ENCODE measurements around the gene TMEM178B. TPM values are rescaled to one million over a fixed set of nuclear protein-coding genes. Genes with fewer than 3 reads are reported as not detected.
"Not testable (repeated sequence)": the region's sequence is repeated elsewhere in the genome, so short reads cannot be mapped to it uniquely, and the experiment has no call there.

TMEM178B gene
- total RNA-seq, 2 experiments from 2014 or later: not detected

GRCh38 chr7:141402277-141402996 is 328.6 kb downstream of the TMEM178B start:
- peaks cover 0 to 5% of the 10 kb centered on the region in 2 experiments for H3K9me3 ChIP-seq (ENCODE audit: control insufficient read depth in 1 of 2, insufficient read depth in 1 of 2, low read length in 2 of 2)
- no peak overlapping the region for H3K27ac Mint-ChIP-seq
- H3K9me3 Mint-ChIP-seq: no peaks in the 10 kb centered on the region
- no peak overlapping the region for H3K4me3 ChIP-seq (ENCODE audit: low read length)
- H3K27me3 Mint-ChIP-seq: peaks cover 13% of the 10 kb centered on the region
- H3K4me3 Mint-ChIP-seq: no peak overlapping the region
- no peak overlapping the region for H3K27ac ChIP-seq (ENCODE audit: low read depth in 1 of 2, low read length in 2 of 2)
- intact Hi-C loops (cut with DNase I, micrococcal nuclease): no loop called here
- POLR2A ChIA-PET: no interaction called here
- TF ChIP-seq CTCF (IDR thresholded peaks at IDR 0.05): no peak
- CTCF ChIA-PET: no interaction called here
- no peak for ATAC-seq (ENCODE audit: poor library complexity)
- H3K36me3 Mint-ChIP-seq (ENCODE audit: low read depth): no peaks in the 10 kb centered on the region
- H3K36me3 ChIP-seq (ENCODE audit: insufficient read depth, low read length): no peaks in the 10 kb centered on the region
- H3K27me3 ChIP-seq (ENCODE audit: control insufficient read depth in 1 of 2, insufficient read depth in 2 of 2, low read length in 2 of 2): peaks cover 0 to 13% of the 10 kb centered on the region in 2 experiments
- no peaks in the 10 kb centered on the region for H3K4me1 Mint-ChIP-seq (ENCODE audit: low read depth)
- no peak for DNase-seq
- H3K4me1 ChIP-seq (ENCODE audit: insufficient read depth, low read length): no peaks in the 10 kb centered on the region

- POLR2A ChIA-PET; H3K27ac ChIP-seq (ENCODE audit: low read depth in 1 of 2, low read length in 2 of 2); CTCF ChIA-PET; H3K27ac Mint-ChIP-seq; H3K36me3 Mint-ChIP-seq (ENCODE audit: low read depth); DNase-seq; H3K4me3 Mint-ChIP-seq; H3K9me3 Mint-ChIP-seq; H3K4me1 ChIP-seq (ENCODE audit: insufficient read depth, low read length); H3K9me3 ChIP-seq (ENCODE audit: control insufficient read depth in 1 of 2, insufficient read depth in 1 of 2, low read length in 2 of 2); H3K36me3 ChIP-seq (ENCODE audit: insufficient read depth, low read length); H3K27me3 ChIP-seq (ENCODE audit: control insufficient read depth in 1 of 2, insufficient read depth in 2 of 2, low read length in 2 of 2); intact Hi-C loops (cut with DNase I, micrococcal nuclease); ATAC-seq (ENCODE audit: poor library complexity); H3K4me3 ChIP-seq (ENCODE audit: low read length); H3K4me1 Mint-ChIP-seq (ENCODE audit: low read depth): not testable (repeated sequence)
- H3K27me3 Mint-ChIP-seq: peaks cover 11% of the 10 kb centered on the region
Measured at GRCh38 chr7:141403846-141404245, 330.0 kb downstream of the TMEM178B start.

GRCh38 chr7:141406347-141406746 is 332.5 kb downstream of the TMEM178B start:
- no peak overlapping the region for H3K27ac Mint-ChIP-seq
- ChIA-PET CTCF (interaction anchor here (0.6 kb wide), 1 partner anchor 82 kb away, joined by 3 read pairs; no protein-coding TSS in a partner anchor), POLR2A (no interaction called here)
- no peaks in the 10 kb centered on the region for H3K4me1 ChIP-seq (ENCODE audit: insufficient read depth, low read length)
- peaks cover 0 to 5% of the 10 kb centered on the region in 2 experiments for H3K27me3 ChIP-seq (ENCODE audit: control insufficient read depth in 1 of 2, insufficient read depth in 2 of 2, low read length in 2 of 2)
- intact Hi-C loops (cut with DNase I, micrococcal nuclease): no loop called here
- H3K27ac ChIP-seq (ENCODE audit: low read depth in 1 of 2, low read length in 2 of 2): no peak overlapping the region
- peaks cover 10% of the 10 kb centered on the region for H3K27me3 Mint-ChIP-seq
- no peak overlapping the region for H3K4me3 Mint-ChIP-seq
- no peak overlapping the region for H3K4me3 ChIP-seq (ENCODE audit: low read length)
- DNase-seq (no peak), ATAC-seq (ENCODE audit: poor library complexity) (no peak)
- no peaks in the 10 kb centered on the region for H3K36me3 ChIP-seq (ENCODE audit: insufficient read depth, low read length)
- H3K36me3 Mint-ChIP-seq (ENCODE audit: low read depth): no peaks in the 10 kb centered on the region
- H3K9me3 ChIP-seq (ENCODE audit: control insufficient read depth in 1 of 2, insufficient read depth in 1 of 2, low read length in 2 of 2): peaks cover 0 to 5% of the 10 kb centered on the region in 2 experiments
- no peak for TF ChIP-seq CTCF (IDR thresholded peaks at IDR 0.05)
- no peaks in the 10 kb centered on the region for H3K9me3 Mint-ChIP-seq
- no peaks in the 10 kb centered on the region for H3K4me1 Mint-ChIP-seq (ENCODE audit: low read depth)

- ChIA-PET POLR2A (no interaction called here), CTCF (no interaction called here)
- H3K4me3 Mint-ChIP-seq: no peak overlapping the region
- H3K27ac Mint-ChIP-seq: no peak overlapping the region
- Histone ChIP-seq H3K27ac (ENCODE audit: low read depth in 1 of 2, low read length in 2 of 2) (no peak overlapping the region), H3K27me3 (ENCODE audit: control insufficient read depth in 1 of 2, insufficient read depth in 2 of 2, low read length in 2 of 2) (peaks cover 0 to 4% of the 10 kb centered on the region in 2 experiments), H3K9me3 (ENCODE audit: control insufficient read depth in 1 of 2, insufficient read depth in 1 of 2, low read length in 2 of 2) (no peaks in the 10 kb centered on the region), H3K4me1 (ENCODE audit: insufficient read depth, low read length) (no peaks in the 10 kb centered on the region), H3K4me3 (ENCODE audit: low read length) (no peak overlapping the region), H3K36me3 (ENCODE audit: insufficient read depth, low read length) (no peaks in the 10 kb centered on the region)
- peaks cover 19% of the 10 kb centered on the region for H3K27me3 Mint-ChIP-seq
- no peaks in the 10 kb centered on the region for H3K9me3 Mint-ChIP-seq
- DNase-seq (no peak), ATAC-seq (ENCODE audit: poor library complexity) (no peak)
- intact Hi-C loops (cut with DNase I, micrococcal nuclease): no loop called here
- H3K36me3 Mint-ChIP-seq (ENCODE audit: low read depth): no peaks in the 10 kb centered on the region
- TF ChIP-seq CTCF (IDR thresholded peaks at IDR 0.05): no peak
- H3K4me1 Mint-ChIP-seq (ENCODE audit: low read depth): no peaks in the 10 kb centered on the region
Measured at GRCh38 chr7:141407893-141408292, 334.0 kb downstream of the TMEM178B start.

Measured in CD4-positive, alpha-beta T cell (primary cell).